Rectal smooth muscle tissue (tissue), 1 donor: ENCODE data around the gene HEPHL1.

Source experiments
- H3K27ac ChIP-seq: one replicate; pipeline ENCODE4 v1.7.0; 2013; ENCODE audit warnings: low read depth, low read length, inconsistent platforms
- H3K27me3 ChIP-seq: one replicate; pipeline ENCODE4 v1.7.0; 2013; ENCODE audit warnings: low read length; ENCODE audit not compliant: control insufficient read depth, insufficient read depth
- H3K36me3 ChIP-seq: one replicate; pipeline ENCODE4 v1.7.0; 2013; ENCODE audit warnings: low read length; ENCODE audit not compliant: control insufficient read depth, insufficient read depth
- H3K4me1 ChIP-seq: one replicate; pipeline ENCODE4 v1.7.0; 2013; ENCODE audit warnings: low read length; ENCODE audit not compliant: control insufficient read depth, insufficient read depth
- H3K4me3 ChIP-seq: one replicate; pipeline ENCODE4 v1.7.0; 2013; ENCODE audit warnings: low read length
- H3K9ac ChIP-seq: one replicate; pipeline ENCODE4 v1.7.0; 2013; ENCODE audit warnings: low read length

HEPHL1 gene

DNA sequence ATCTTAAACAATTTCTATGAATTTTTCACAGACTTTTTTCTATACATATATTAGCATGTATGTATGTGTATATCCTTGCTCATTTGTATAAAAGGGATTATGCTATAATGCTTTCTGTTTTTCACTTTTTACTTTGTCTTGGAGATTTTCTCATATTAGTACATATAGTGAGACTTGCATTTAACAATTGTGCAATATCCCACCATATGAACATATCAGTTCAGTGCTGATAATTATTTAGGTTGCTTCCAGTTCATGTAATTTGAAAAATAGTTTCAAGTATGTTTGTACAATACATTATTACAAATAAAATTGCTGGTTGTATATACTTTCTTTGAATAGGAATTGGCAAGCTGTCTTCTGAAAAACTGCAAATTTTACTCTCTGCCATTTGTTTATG is 37.9 kb downstream of the HEPHL1 start:
- no peaks in the 10 kb centered on the region for H3K27me3 ChIP-seq
- no peak overlapping the region for H3K9ac ChIP-seq
- no peak overlapping the region for H3K27ac ChIP-seq
- no peak overlapping the region for H3K4me3 ChIP-seq
- H3K36me3 ChIP-seq: no peaks in the 10 kb centered on the region
- no peaks in the 10 kb centered on the region for H3K4me1 ChIP-seq

- no peak overlapping the region for H3K9ac ChIP-seq
- no peaks in the 10 kb centered on the region for H3K4me1 ChIP-seq
- no peak overlapping the region for H3K27ac ChIP-seq
- no peak overlapping the region for H3K4me3 ChIP-seq
- H3K27me3 ChIP-seq: no peaks in the 10 kb centered on the region
- H3K36me3 ChIP-seq: no peaks in the 10 kb centered on the region
Measured at GRCh38 chr11:94060401-94060800, 39.2 kb downstream of the HEPHL1 start.

- Histone ChIP-seq H3K4me1 (no peaks in the 10 kb centered on the region), H3K4me3 (no peak overlapping the region), H3K36me3 (no peaks in the 10 kb centered on the region)
Measured at GRCh38 chr11:94062360-94062759, 41.2 kb downstream of the HEPHL1 start.

DNA sequence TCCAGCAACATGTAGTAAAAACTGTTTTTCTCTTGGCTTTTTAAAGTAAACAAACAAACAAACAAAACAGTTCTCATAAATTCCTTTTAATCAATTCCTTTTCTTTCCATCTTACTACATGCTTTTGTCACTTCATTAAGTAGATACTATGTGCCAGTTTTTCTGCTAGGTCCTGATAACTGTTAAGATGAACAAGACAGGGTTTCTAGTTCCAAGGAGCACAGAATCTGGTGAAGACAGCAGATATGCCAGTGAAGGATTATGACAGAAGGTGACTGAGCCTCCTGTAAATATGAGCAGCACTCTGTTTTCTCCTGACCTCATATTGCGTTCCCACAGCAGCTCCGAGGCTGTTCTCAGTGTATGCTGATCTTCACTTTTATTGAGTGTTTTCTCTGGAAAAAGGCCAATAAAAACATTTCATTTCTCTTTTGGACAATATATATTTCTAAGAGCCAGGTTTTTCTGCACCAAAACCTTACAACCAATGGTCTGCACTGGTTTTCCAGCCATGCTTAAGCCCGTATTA is 45.8 kb downstream of the HEPHL1 start:
- H3K36me3 ChIP-seq: no peaks in the 10 kb centered on the region
- H3K4me1 ChIP-seq: no peaks in the 10 kb centered on the region
- no peak overlapping the region for H3K4me3 ChIP-seq
- no peak overlapping the region for H3K27ac ChIP-seq
- no peaks in the 10 kb centered on the region for H3K27me3 ChIP-seq
- no peak overlapping the region for H3K9ac ChIP-seq

More at GRCh38 chr11:94062360-94062759, 41.2 kb downstream of the HEPHL1 start:
- Histone ChIP-seq H3K27ac (no peak overlapping the region), H3K9ac (no peak overlapping the region), H3K27me3 (no peaks in the 10 kb centered on the region)

DNA sequence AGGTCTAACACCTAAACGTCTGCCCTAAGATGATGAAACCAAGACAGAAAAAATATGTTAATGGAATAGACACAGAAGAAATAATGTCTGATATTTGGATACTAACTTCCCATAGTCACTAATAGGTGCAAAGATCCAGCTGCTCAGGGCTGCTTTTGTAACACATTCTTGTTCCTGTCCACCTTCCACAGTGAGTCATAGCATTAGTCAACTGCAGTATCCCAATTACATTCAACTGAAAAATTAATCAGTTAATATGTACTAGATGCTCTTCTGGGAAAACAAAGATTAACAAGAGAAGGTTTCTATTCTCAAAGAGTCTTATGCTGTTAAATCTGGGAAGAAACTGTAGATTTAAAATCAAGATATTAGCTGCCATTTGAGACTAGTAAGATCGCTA is 47.6 kb downstream of the HEPHL1 start:
- no peak overlapping the region for H3K4me3 ChIP-seq

DNA sequence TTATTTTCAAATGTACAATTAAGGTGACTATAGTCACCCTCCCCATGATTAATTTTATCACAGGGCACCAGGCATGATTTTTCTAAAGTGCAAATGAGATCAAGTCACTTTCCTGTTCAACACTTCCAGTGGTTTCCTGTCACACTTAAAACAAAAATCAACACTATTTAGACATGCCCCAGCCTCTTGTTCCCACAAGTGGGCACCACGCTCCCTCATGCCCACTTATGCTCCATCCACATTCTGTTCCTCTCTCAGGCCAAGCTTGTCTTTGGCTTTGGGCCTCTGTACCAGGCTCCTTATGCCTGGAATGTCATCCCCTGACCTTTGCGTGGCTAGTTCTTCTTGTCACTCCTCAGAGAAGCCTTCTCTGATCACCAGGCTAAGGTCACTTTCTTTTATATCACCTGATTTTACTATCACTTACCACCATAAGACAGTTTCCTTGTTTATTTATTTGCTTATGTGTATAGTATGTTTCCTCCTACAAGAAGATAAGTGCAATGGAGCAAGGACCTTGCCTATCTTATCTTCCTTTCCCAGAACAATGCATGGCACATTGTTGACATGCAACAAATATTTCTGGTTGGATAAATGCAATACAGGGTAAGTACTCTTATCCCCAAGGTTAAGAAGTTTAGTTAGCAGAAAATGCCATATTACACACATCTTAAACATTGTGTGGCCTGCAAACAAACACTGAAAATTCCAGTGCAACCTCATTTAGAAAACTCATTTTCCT is 56.6 kb downstream of the HEPHL1 start:
- H3K4me3 ChIP-seq: no peak overlapping the region

More for the DNA sequence above, 47.6 kb downstream of the HEPHL1 start:
- Histone ChIP-seq H3K27ac (no peak overlapping the region), H3K27me3 (no peaks in the 10 kb centered on the region), H3K9ac (no peak overlapping the region), H3K36me3 (no peaks in the 10 kb centered on the region), H3K4me1 (no peaks in the 10 kb centered on the region)

GRCh38 chr11:94084164-94084563 is 63.0 kb downstream of the HEPHL1 start:
- Histone ChIP-seq H3K27ac (no peak overlapping the region), H3K27me3 (no peaks in the 10 kb centered on the region), H3K9ac (no peak overlapping the region), H3K36me3 (no peaks in the 10 kb centered on the region), H3K4me1 (no peaks in the 10 kb centered on the region), H3K4me3 (no peak overlapping the region)

More for the DNA sequence above, 56.6 kb downstream of the HEPHL1 start:
- Histone ChIP-seq H3K4me1 (no peaks in the 10 kb centered on the region), H3K9ac (no peak overlapping the region), H3K27ac (no peak overlapping the region), H3K36me3 (no peaks in the 10 kb centered on the region), H3K27me3 (no peaks in the 10 kb centered on the region)

- H3K4me1 ChIP-seq: no peaks in the 10 kb centered on the region
- no peak overlapping the region for H3K4me3 ChIP-seq
- no peaks in the 10 kb centered on the region for H3K36me3 ChIP-seq
- no peak overlapping the region for H3K9ac ChIP-seq
- no peak overlapping the region for H3K27ac ChIP-seq
- H3K27me3 ChIP-seq: no peaks in the 10 kb centered on the region
Measured at GRCh38 chr11:94088906-94089305, 67.8 kb downstream of the HEPHL1 start.

- H3K27ac ChIP-seq: no peak overlapping the region
- no peak overlapping the region for H3K9ac ChIP-seq
- no peaks in the 10 kb centered on the region for H3K27me3 ChIP-seq
- no peaks in the 10 kb centered on the region for H3K4me1 ChIP-seq
- no peak overlapping the region for H3K4me3 ChIP-seq
- H3K36me3 ChIP-seq: no peaks in the 10 kb centered on the region
Measured at GRCh38 chr11:94089341-94089740, 68.2 kb downstream of the HEPHL1 start.

- Histone ChIP-seq H3K4me1 (no peaks in the 10 kb centered on the region), H3K4me3 (no peak overlapping the region), H3K36me3 (no peaks in the 10 kb centered on the region), H3K9ac (no peak overlapping the region), H3K27me3 (no peaks in the 10 kb centered on the region), H3K27ac (no peak overlapping the region)
Measured at GRCh38 chr11:94090401-94090800, 69.2 kb downstream of the HEPHL1 start.

- Histone ChIP-seq H3K4me3 (no peak overlapping the region), H3K27me3 (no peaks in the 10 kb centered on the region), H3K36me3 (no peaks in the 10 kb centered on the region), H3K9ac (no peak overlapping the region), H3K27ac (no peak overlapping the region), H3K4me1 (no peaks in the 10 kb centered on the region)
Measured at GRCh38 chr11:94091091-94091490, 69.9 kb downstream of the HEPHL1 start.

- Histone ChIP-seq H3K36me3 (no peaks in the 10 kb centered on the region), H3K4me3 (no peak overlapping the region), H3K27ac (no peak overlapping the region), H3K27me3 (no peaks in the 10 kb centered on the region), H3K9ac (no peak overlapping the region), H3K4me1 (no peaks in the 10 kb centered on the region)
Measured at GRCh38 chr11:94100253-94100652, 79.1 kb downstream of the HEPHL1 start.

- Histone ChIP-seq H3K4me3 (no peak overlapping the region), H3K36me3 (no peaks in the 10 kb centered on the region), H3K27ac (no peak overlapping the region), H3K9ac (no peak overlapping the region), H3K27me3 (no peaks in the 10 kb centered on the region), H3K4me1 (no peaks in the 10 kb centered on the region)
Measured at GRCh38 chr11:94103471-94103870, 82.3 kb downstream of the HEPHL1 start.
